ENCODE data around the gene CYS1.

DNA sequence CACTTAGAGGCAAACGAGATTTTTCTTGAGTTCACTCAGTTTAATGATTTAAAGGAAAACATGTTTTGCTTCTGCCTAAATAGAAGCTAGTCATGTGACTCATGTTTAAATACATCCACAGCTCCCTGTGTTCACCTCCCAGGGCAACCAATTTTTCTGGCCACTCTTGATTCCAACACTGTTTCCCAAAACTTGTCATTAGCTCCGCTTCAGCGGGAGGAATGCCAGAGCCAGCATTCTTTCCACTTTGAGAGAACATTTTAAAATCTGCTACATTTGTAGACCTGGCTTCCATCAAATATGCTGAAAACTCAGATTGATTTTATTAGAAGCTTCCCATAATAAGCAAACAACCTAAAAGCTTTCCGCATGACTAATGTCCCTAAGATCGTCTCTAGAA lies 2.8 kb upstream of the CYS1 start:
- TF ChIP-seq CTCF (IDR thresholded peaks at IDR 0.05), result no peak
- no peak for TF ChIP-seq POLR2A (IDR thresholded peaks at IDR 0.05)
